OCI-LY7 (cell line): Measurements from ENCODE around the gene GRAMD1B.

ENCODE experiments used
- CTCF ChIP-seq: fragments of 200-600 bp; sonication (generic); conservative IDR thresholded peaks from 2 replicates; pipeline ENCODE4 v1.5.1; 2014; ENCODE audit warnings: mild to moderate bottlenecking, antibody characterized with exemption, low read length, moderate library complexity, mixed read lengths
- EZH2phosphoT487 ChIP-seq: fragments of 200-600 bp; sonication (generic); IDR thresholded peaks from 2 replicates; pipeline ENCODE4 v1.6.1; 2018; ENCODE audit warnings: low read depth, borderline replicate concordance, mild to moderate bottlenecking, mixed run types, antibody characterized with exemption, low read length, moderate library complexity, mixed read lengths

- TF ChIP-seq CTCF = no peak
- TF ChIP-seq EZH2phosphoT487 = no peak
Measured at GRCh38 chr11:123469089-123469488, 39.0 kb downstream of the GRAMD1B start.
